NCI-H748 treated with DMSO at 0.1 percent for 48 hours (cell line): ENCODE measurements around the gene GJC2.

Experiments
- DNase-seq: peaks from one replicate; lab custom pipeline; 2025; lab: John Stamatoyannopoulos, UW

The GJC2 gene

GRCh38 chr1:228158151-228159007 lies 8.6 kb downstream of the GJC2 start:
- DNase-seq = no peak

GRCh38 chr1:228159008-228159665 lies 9.4 kb downstream of the GJC2 start:
- DNase-seq = no peak

GRCh38 chr1:228160201-228160761 lies 10.6 kb downstream of the GJC2 start:
- DNase-seq = no peak

GRCh38 chr1:228161362-228161761 lies 11.6 kb downstream of the GJC2 start:
- no peak for DNase-seq

- no peak for DNase-seq
These were observed 12.1 kb downstream of the GJC2 start for GRCh38 chr1:228161866-228162265.

GRCh38 chr1:228162286-228163006 lies 12.7 kb downstream of the GJC2 start:
- no peak for DNase-seq

GRCh38 chr1:228163007-228163753 lies 13.4 kb downstream of the GJC2 start:
- no peak for DNase-seq

GRCh38 chr1:228163776-228164519 lies 14.2 kb downstream of the GJC2 start:
- DNase-seq = no peak

GRCh38 chr1:228164561-228165371 lies 15.0 kb downstream of the GJC2 start:
- no peak for DNase-seq

GRCh38 chr1:228165372-228166169 lies 15.8 kb downstream of the GJC2 start, which contains the start of gene IBA57:
IBA57 (plus strand) TSS chr1:228165804; CDS start chr1:228165817, 13 bp downstream.
- peak; percentile 78 for DNase-seq

- DNase-seq = peak; percentile 9
These were observed 16.6 kb downstream of the GJC2 start for GRCh38 chr1:228166170-228166936.

GRCh38 chr1:228168563-228169270 lies 19.0 kb downstream of the GJC2 start:
- no peak for DNase-seq

GRCh38 chr1:228169345-228169744 lies 19.6 kb downstream of the GJC2 start:
- no peak for DNase-seq

- no peak for DNase-seq
These were observed 20.9 kb downstream of the GJC2 start for GRCh38 chr1:228170666-228171065.

GRCh38 chr1:228171221-228171891 lies 21.6 kb downstream of the GJC2 start:
- no peak for DNase-seq

- no peak for DNase-seq
These were observed 23.1 kb downstream of the GJC2 start for GRCh38 chr1:228172591-228173527.
